Measurements from ENCODE around the gene PRKCH.

PRKCH gene

DNA sequence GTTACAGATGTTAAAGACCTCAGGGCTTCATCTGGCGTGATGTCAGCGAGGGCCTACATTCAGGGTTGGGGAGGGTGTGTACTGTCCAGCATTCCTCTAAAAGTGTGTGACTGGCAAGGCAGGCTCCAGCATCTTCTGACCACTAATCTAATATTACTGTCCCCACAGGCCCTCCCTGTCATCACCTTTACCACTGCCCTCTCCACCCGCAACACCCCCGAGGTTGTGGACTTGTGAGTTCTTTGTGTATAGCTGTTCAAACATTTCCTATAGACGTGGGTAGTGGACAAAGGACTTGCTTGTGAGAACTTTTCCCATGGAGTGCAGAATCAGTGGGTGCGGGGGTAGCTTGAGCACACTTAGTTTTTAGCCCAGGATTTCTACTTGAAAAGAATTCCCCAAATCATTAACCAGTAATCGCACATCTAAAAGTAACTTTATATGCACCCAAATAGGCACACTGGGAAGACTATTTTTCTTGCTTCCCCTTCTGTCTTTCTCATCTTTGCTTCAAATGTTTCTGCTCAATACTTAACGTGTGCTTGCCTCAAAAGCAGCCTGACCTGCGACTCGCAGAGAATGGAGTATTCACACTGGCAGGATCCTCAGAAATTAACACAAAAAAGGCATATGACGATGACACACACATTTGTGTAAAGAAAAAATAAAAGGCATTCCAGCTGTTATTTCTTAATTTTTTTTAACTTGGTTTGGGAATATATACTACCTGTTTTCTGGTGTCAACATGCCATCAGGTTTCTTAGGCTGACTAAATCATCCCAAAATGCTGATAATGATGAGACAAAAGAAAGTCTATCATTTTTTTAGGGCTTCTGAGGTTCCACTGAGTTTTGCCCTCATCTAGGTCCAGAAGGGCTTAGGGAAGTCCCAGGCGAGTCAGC lies 215.5 kb downstream of the PRKCH start:
- no peak for DNase-seq

DNA sequence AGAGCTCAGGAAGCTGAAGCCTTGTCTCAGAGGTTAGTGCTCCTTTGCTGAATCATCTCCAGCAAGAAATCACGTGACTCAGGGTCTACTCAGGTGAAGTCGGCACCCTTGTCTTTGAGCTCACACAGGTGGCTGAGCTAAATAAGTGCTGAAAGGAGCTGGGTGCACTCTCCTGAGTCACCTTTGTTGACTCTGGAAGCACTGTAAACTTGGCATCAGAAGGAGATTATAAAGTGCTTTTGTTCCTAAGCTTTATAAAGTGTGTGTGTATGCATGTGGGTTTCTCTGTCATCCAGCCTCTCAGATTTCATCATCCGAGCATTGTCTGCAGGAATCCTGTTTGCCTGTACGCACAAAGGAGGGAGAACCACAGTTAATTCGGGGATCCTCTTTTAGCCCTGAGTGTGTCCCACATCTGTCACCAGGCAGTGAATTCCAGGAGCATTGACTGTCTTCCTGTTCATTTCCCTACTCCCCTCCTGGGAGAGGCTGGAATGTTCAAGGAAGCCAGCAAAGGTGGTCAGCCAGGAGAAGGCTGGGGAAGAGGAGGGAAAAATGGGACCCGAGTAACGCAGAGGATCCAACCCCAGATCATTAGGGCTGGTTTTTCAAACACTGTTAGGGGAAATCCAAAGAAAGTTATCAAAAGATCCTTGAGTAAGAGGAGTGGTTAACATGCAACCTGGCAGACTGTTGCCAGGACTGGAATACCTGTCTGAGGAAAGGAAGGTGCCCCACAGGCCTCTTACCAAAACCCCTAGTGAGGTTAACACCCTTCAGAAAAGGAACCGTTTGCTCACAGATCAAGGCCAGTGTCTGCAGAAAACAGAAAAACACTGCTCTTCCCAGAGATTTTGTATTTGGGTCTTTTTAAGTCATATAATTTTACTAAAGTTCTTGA lies 216.4 kb downstream of the PRKCH start:
- DNase-seq, result peak; percentile 57

DNA sequence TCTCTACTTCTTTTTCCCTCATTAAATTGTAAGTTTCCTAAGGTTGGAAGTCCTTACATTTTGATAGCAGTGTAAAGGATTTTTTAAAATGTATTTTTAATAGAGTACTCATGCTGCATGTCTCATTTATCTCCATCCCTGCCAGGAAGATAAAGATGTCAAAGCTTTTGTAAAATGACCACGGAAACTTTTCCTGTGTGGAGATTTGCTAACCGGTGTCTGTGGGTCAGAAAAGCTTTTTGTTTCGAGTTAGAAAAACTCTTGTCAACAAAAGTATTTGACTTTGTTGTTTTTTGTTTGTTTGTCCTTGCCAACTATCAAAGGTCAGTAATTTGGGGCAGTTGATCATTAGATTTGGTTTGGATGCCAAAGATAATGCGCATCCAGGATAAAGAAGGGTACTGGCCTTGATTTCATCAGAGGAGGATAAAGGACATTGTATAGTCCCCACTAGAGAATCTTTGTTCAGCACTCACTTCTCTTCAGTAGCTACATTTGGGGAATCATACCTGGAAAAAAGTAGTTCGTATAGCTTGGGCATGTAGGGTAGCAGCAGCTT lies 217.2 kb downstream of the PRKCH start:
- DNase-seq, result no peak

DNA sequence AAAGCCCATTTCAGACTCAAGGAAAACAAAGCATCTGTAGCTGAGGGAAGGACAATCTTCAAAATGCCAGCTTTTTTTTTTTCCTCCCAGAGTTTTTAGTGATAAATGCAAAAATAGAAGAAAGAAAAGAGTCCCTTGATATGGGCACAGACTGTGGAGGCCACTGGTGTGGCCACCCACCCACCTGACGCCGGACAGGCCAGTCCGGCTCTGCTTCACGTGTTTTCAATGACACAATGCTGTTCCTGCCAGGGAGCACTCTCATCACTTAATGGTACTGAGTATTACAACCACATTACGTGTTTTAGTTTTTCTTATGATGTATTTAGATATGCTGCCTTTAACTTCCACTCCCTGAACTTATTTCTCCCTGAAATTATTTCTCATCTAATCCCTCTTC lies 218.3 kb downstream of the PRKCH start:
- no peak for DNase-seq

DNA sequence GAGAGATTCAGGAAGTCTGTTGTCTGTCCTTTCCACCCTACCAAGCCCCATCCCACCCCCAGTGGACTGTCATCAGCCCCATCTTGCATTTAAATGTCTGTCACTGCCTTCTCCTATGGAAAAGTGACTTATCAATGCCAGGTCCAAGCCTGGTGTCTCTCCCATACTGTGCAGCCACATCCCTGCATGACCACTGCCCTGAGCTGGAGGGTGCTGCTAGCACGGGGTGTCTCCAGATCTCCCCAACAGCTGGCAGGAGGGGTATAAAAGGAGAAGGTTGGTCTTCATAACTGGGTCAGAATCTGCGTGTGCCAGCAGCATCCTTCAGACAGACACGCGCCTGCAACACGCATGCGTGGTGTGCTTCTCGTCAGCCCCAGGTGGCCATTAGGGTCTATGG lies 219.6 kb downstream of the PRKCH start:
- DNase-seq, result no peak

DNA sequence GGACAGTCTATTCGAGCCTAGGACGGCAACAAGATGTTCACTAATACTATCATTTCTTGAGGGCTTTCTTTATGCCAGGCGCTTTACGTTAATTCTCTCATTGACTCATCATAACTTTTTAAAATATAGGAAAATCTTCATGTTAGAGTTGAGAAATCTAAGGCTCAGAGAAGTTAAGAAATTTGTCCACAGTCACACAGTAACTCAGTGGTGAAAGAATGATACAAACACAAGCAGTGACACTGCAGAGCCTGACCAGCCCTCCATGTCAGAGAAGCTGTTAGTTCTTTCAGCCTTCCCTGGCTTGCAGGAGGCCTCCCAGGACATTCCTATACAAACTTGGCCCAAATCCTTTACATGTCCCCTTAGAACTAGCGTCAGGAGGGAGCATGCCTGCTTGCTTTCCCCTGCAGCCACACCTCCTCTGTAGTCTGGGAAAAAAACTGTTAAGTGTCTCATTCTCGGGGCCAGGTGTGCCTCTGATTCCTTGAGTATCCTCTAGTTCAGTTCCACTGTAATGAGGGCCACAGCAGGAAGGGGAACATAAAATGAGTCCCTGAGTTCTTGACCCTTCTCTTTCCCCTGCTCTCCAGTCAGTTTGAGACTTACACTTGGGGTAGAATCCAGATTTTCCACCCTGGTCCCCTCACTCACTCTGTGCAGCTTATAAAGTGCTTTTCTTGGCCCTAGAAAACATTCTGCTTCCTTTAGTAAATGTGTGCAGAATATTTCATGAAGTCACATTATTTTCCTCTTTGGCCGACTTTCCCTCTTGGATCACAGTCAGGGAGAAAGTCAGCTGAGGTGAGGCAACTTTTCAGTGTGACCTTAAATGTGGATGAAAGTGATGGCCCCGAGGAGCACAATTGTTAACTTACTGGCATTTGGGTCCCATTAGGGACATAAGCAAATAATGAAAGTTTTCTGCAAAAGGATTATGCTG lies 221.7 kb downstream of the PRKCH start:
- no peak for DNase-seq

DNA sequence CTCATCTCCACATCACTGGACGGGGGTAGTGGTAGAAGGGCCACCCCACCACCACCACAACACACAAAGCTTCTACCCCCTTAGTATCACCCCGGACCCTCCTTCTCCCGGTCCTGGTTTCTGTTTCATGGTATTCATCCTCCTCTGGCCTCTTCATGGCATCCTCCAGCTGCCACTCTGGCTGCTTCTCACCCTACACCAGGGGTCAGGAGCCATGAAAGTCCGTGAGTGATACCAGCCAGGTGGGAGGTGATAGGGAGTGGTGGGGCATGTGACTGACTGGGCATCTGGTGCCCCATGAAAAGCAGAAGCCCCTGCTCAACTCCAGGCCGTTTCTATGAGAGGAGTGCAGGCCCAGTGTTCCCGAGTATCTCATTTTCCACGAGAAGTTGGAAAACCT lies 222.6 kb downstream of the PRKCH start:
- DNase-seq, result no peak

DNA sequence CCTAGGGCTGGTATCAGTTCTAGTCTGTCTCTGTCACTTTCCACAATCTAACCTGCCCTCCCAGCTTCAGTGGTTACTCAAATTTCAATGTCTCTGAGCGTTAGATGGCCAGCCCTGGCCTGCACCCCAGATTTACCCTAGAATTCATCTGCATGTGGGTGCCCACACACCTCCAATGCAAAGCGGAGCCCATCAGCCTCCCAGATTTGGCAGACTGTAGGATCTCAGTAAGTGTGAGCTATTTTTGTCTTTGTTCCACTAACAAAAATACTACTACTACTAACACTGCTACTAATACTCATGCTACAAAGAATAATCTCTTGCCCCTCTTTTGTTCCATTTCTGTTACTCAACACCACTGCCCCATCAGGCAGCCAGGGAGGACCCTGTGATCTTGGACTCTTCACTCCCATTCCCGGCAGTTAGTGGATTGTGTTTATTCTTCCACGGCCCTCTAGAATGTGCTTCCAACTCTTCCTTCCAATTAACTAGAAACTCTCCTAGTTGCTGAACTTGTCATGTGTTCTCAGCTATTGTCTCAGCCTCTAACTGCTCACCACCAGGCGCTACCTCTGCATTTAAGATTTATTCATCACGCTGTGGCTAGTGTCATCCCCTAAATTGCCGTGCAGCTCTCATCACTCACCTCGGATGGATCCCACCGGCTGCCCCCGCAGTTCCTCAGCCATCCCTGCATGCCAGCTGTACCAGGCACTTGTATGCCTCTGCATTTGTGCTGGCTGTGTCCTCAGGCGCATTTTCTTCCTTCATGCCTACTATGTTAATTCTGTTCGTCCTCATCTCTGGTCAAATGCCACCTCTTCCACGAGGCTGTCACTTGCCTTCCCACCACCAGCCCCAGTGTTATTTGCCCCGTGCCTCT lies 223.3 kb downstream of the PRKCH start:
- no peak for DNase-seq

DNA sequence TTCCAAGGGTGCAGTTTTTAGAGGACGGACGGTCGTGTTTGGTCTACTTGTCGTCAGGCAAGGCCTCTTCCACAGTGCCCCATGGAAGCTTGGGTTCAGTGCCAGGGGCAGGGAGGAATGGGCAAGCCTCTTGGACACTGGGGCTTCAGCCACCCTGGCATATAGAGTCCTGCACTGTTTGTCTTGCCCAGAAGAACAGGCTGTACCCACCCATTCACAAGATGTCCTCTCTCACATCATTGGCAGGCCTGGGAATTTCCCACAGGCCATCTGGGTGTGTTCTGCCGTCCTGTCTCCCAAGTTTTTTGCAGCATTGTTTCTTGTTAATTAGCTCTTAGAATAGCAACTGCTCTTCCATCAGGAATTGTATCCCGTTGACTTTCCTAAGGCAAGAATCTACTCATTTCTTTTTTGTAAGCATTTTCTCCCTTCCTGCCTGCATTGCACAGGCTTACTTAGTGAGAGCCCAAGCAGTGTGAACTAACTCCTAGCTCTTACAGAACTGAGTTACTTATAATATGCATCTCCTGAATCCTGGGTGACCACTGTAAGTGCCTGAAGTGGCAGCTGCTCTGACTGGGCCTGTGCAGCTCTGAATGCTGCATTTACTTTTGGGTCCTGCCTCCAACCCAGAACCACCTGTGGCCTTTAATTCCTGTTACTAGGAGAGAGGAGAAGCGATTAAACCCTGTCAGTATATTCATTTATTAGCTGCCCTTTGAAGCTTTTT lies 224.5 kb downstream of the PRKCH start:
- no peak for DNase-seq

DNA sequence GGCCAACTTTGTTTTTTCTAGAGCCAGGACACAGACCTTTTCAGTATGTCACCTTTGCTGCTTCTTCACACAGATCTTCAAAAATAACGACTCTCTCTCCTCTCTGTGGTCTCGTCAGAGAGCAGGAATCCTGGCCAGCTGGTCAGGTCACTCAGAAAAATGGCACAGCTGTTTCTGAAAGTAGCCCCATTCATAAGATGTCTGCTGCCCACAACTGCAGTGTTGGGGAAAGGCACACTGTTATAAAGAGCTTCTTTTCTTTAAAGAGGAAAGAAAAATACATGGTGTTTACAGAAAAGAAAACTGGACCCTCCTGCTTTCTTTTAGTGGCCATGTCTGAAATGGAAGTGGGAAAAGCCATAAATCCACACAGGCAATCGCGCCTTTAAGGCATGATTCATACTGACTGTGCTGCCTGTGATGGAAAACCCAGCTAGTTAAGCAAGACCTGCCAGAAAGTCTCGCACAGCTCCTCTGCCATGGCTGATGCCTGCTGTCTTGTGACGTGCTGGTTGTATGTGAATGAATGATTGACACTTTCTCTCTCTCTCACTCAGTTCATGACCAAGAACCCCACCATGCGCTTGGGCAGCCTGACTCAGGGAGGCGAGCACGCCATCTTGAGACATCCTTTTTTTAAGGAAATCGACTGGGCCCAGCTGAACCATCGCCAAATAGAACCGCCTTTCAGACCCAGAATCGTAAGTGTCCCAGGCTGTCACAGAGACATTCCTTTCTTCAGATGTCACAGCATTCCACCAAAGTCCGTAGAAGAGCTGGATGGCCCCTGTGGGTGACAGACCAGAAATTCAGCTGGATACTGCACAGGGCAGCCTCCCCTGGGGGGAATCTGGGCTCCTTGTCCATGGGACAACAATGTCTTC lies 226.0 kb downstream of the PRKCH start:
- DNase-seq, result no peak

DNA sequence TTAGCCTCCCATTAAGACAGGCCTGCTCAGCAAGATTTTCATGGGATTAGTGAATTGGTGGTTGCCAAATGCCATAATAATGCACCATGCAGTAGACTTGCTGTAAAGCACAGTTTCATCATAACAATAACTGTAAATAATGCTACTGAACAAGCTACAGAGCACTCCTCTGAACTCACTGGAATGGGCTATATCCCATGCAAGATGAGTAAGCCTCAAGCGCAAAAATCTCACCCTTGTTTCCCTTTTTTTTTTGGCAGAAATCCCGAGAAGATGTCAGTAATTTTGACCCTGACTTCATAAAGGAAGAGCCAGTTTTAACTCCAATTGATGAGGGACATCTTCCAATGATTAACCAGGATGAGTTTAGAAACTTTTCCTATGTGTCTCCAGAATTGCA lies 228.0 kb downstream of the PRKCH start:
- DNase-seq, result no peak

DNA sequence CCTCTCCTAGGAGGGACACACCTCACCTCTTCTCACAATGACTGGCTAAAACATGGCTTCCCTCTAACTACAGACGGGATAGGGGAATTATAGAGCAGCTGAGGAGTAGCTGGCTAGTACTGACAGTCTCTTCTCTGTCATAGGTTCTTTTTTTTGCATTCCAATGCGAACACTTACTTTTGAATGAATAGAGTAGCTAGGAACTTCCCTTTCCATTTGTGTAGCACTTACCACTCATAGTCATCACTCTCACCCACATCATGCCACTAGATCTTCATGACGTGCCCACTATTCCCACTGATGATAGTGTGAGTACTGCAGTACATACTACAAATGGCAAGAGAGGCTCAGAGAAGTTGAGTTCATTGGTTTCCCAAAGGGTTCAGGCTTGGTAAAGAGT lies 230.0 kb downstream of the PRKCH start:
- DNase-seq, result no peak

DNA sequence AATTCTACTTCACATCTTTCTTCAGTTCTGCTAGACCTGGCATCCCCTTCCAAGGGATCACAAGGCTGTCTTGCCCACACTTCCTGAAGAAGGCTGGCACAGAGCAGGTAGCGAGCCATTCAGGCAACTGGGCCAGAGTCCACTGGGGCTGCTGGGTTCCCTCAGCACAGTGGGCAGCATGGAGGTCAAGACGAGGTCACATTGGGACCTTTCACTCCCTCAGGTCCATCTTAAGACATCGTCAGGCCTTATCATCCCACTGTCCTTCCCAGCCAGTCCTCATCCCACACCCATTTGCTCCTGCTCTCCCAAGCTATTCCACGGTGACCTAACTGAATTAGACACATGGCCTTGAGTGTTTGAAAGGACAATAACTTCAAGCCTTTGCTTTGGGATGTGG lies 230.9 kb downstream of the PRKCH start:
- no peak for DNase-seq

DNA sequence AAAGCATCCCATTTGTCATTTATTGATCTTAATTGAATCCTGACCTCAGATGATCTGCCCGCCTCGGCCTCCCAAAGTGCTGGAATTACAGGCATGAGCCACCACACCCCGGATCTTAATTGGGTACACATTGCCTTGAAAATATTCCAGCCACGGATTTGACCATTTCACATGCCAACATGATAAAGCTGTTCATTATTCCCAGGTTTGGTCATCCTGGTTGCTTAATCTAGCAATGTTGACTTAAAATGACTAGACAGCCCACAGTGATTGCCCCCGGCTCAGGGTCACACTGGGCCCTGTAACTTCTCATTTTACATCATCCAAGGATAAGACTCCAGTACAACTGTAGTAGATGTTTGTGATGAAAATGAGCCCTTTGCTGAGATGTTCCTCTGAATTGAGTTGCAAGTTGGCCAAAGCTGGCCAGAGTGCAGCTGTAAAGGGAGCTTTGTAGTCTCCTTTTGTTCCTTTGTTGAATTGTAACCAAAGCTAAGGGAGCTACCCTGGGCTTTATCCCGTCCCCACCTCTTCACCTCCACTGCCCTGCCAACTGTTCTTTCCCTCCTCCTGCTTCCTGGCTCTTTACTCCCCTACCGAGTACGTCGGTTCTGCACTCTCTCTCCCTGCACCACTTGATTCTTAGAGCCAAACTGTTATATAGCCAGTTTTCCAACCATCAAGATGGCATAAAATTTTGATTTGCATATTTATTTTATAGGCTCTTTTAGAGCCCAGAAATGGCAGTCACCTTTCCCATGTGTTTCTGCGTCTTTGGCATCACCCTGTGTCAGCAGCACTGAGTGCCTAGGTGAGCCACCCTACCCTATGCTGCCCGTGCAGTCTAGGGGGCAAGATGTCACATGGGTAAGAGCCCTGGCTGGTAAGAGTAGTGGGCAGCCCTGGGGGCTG lies 232.6 kb downstream of the PRKCH start:
- no peak for DNase-seq

DNA sequence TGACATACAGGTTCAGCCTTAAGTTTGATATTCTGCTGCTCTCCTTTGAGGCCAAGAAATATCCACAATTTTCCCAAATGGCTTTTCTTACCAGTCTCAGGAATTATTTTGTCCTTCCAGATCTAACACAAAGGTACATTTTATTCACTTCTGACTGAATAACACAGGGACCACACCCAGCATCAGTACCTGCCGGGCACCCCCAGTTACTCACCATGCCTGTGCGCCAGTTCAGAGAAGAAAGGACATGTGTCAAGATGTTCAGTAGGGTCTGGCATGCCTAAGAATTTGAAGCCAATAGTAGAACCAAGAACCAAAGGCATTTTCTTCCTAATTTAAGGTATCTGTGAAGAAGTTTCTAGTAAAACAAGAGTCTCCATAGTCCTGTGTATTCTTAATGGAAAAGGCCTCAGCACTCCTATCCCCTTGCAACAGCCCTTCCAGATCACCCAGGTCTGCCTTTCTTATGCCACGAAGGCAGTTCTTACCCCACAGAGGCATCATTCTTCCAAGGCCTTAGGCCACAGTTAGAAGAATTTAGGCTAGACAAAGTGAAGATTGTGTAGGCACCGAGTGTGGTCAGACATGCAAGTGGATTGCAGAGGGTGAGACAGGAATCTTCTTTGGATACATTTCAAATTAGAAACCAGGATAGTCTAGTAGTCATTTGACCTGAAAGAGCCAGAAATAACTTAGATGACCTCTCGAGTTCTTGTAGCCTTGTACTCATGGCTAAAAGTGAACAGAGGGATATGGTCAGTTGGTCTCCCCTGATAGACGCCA lies 233.9 kb downstream of the PRKCH start:
- DNase-seq, result no peak

DNA sequence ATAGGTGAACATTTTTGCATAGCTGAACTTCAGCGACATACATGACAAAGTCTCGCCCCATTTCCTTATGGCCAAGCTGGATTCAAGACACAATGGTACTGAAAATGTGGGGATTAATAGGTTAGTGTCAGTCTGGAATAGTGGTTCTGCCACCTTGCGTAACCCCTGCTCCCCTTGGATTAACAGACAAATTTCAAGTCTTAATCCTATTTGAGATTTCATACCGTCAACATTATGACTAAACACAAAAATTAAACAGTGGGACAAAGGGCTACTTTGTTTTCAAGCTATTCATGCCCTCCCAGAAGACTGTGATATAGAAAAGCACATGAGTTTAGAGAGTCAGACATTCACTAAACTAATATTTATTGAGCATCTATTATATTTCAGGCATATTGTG lies 235.1 kb downstream of the PRKCH start:
- DNase-seq, result no peak

DNA sequence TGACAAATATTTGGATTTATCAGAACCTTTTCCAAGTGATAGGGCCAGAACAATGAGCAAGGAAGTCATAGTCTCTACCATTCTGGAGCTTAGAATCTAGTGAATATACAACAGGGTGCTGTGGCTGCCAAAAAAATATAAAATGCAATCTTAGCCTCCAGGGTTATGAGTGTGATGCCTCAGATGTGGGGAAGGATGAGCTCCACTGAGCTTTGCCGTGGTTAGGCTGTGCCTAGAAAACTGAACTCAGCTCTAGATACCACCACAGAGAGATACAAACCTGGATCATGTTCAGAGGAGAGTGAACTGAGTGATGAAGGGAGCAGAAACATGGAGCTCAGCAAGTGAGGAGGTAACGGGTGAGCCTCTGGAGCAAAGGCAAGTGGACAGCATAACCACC lies 235.9 kb downstream of the PRKCH start:
- no peak for DNase-seq

DNA sequence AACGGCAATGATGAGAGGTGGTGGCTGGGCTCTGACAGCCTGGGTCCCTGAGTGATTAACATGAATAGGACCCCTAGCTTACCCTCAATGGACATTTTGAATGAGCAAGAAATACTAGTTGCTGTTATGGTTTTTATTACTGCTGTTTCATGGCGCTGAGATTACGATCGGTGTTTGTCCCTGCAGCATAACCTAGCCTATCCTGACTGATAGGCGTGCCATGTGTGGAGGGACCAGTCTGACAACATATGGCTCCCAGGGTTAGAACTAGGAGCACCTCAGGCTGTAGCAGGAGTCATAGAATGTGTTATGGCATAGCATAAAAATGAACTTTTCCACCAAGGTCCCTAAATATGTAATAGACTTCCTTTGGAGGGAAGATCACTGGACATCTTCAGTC lies 236.5 kb downstream of the PRKCH start:
- DNase-seq, result no peak
